CD4-positive, CD25-positive, alpha-beta regulatory T cell (primary cell): ENCODE measurements around the gene POU5F1. TPM values are rescaled to one million over a fixed set of nuclear protein-coding genes. Genes with fewer than 3 reads are reported as not detected.
A peak's percentile ranks its signal among the peaks of the same experiment; 100 is the strongest.

Experiments used
- ATAC-seq, 2 donors: fragments of 150-1000 bp; cut with Tn5 transposase; one replicate each; pipeline ENCODE4 v1.10.0; 2021; ENCODE audit warnings: low read depth in 2 of 2, moderate number of reproducible peaks in 2 of 2, moderate library complexity in 1 of 2
- DNase-seq, 3 donors: peaks; one replicate each; pipeline versions ENCODE4 v3.0.0 to v3.0.0-alpha.2; 2012 to 2022; ENCODE audit warnings: mixed read lengths in 1 of 3
- H3K27ac ChIP-seq: one replicate; pipeline ENCODE4 v1.7.0; 2013; ENCODE audit warnings: mild to moderate bottlenecking, low read length; ENCODE audit not compliant: insufficient read depth, poor library complexity, severe bottlenecking
- H3K27me3 ChIP-seq: one replicate; pipeline ENCODE4 v1.7.0; 2013; ENCODE audit warnings: low read length; ENCODE audit not compliant: control insufficient read depth, insufficient read depth
- H3K36me3 ChIP-seq: one replicate; pipeline ENCODE4 v1.7.0; 2013; ENCODE audit warnings: mild to moderate bottlenecking, low read length, moderate library complexity; ENCODE audit not compliant: control insufficient read depth, insufficient read depth
- H3K4me1 ChIP-seq: 2 replicates; pipeline ENCODE4 v1.7.0; 2013; ENCODE audit warnings: mild to moderate bottlenecking, low read length; ENCODE audit not compliant: insufficient read depth, control insufficient read depth, poor library complexity, severe bottlenecking
- H3K4me3 ChIP-seq: one replicate; pipeline ENCODE4 v1.7.0; 2013; ENCODE audit warnings: low read depth, mild to moderate bottlenecking, low read length, moderate library complexity
- H3K9me3 ChIP-seq, 2 experiments: 1 replicate in 1 of 2; 2 replicates in 1 of 2; pipeline ENCODE4 v1.7.0; 2013; ENCODE audit warnings: low read length in 2 of 2, mild to moderate bottlenecking in 1 of 2, moderate library complexity in 1 of 2; ENCODE audit not compliant: control insufficient read depth in 2 of 2
- H3K27ac Mint-ChIP-seq, 3 donors: one replicate each; pipeline ENCODE4 v1.8.0; 2020 to 2022; ENCODE audit warnings: mild to moderate bottlenecking in 3 of 3, mixed read lengths in 3 of 3, moderate library complexity in 2 of 3
- H3K27me3 Mint-ChIP-seq: one replicate; pipeline ENCODE4 v1.8.0; 2022; ENCODE audit warnings: mild to moderate bottlenecking, mixed read lengths
- H3K36me3 Mint-ChIP-seq: one replicate; pipeline ENCODE4 v1.8.0; 2020; ENCODE audit warnings: mixed read lengths
- H3K4me1 Mint-ChIP-seq, 4 donors: one replicate each; pipeline ENCODE4 v1.8.0; 2020 to 2022; ENCODE audit warnings: mixed read lengths in 4 of 4, mild to moderate bottlenecking in 1 of 4
- H3K4me3 Mint-ChIP-seq, 4 donors: one replicate each; pipeline ENCODE4 v1.8.0; 2020 to 2022; ENCODE audit warnings: mild to moderate bottlenecking in 4 of 4, mixed read lengths in 4 of 4, moderate library complexity in 3 of 4
- H3K9me3 Mint-ChIP-seq, 7 donors: one replicate each; pipeline ENCODE4 v1.8.0; 2020 to 2022; ENCODE audit warnings: mixed read lengths in 7 of 7, mild to moderate bottlenecking in 3 of 7, moderate library complexity in 2 of 7
- polyA plus RNA-seq, 4 donors: library from polyadenylated mRNA; unstranded; fragments of 300-500 nt; fragmentation: Illumina TruSeq; gene quantifications; one replicate each; pipeline ENCODE4 v1.2.3, GENCODE V29; 2021
- total RNA-seq: library from RNA; stranded (reverse); gene quantifications from one replicate; pipeline ENCODE4 v1.2.3, GENCODE V29; 2022

Gene POU5F1
- total and polyA plus RNA-seq, 5 donors from 2014 or later: 0.27 TPM; not detected in 4

- Histone ChIP-seq H3K27me3 (no peaks in the 10 kb centered on the region), H3K36me3 (no peaks in the 10 kb centered on the region), H3K9me3 (no peaks in the 10 kb centered on the region), H3K4me3 (no peak within 1 kb of the TSS), H3K4me1 (no peaks in the 10 kb centered on the region), H3K27ac (no peak within 1 kb of the TSS)
- Mint-ChIP-seq H3K4me3 (no peak within 1 kb of the TSS), H3K27ac (no peak within 1 kb of the TSS), H3K4me1 (no peaks in the 10 kb centered on the region), H3K27me3 (peaks cover 12% of the 10 kb centered on the region), H3K9me3 (peaks cover 0 to 1% (median 0%) of the 10 kb centered on the region in 7 donors), H3K36me3 (no peaks in the 10 kb centered on the region)
- DNase-seq: no peak
- ATAC-seq: no peak
Measured at GRCh38 chr6:31120151-31120915, 50.1 kb downstream of the POU5F1 start, which contains the start of gene CDSN. CDSN (minus strand) TSS chr6:31120446; CDS start chr6:31120419, 27 bp downstream.

- no peaks in the 10 kb centered on the region for H3K36me3 ChIP-seq
- H3K4me1 Mint-ChIP-seq: peaks cover 0 to 8% (median 1%) of the 10 kb centered on the region in 4 donors
- no peak for DNase-seq
- H3K9me3 Mint-ChIP-seq: peaks cover 0 to 1% (median 0%) of the 10 kb centered on the region in 7 donors
- ATAC-seq: no peak
- no peaks in the 10 kb centered on the region for H3K4me1 ChIP-seq
- no peak overlapping the region for H3K4me3 Mint-ChIP-seq
- no peak overlapping the region for H3K27ac ChIP-seq
- no peaks in the 10 kb centered on the region for H3K36me3 Mint-ChIP-seq
- H3K27ac Mint-ChIP-seq: peak overlapping the region in 1 of 3 donors; percentile 44
- no peak overlapping the region for H3K4me3 ChIP-seq
- no peaks in the 10 kb centered on the region for H3K9me3 ChIP-seq
- peaks cover 16% of the 10 kb centered on the region for H3K27me3 Mint-ChIP-seq
- H3K27me3 ChIP-seq: no peaks in the 10 kb centered on the region
Measured at GRCh38 chr6:31118178-31118577, 52.3 kb downstream of the POU5F1 start.

GRCh38 chr6:31116661-31117385 lies 53.7 kb downstream of the POU5F1 start:
- peak overlapping the region in 1 of 3 donors; percentile 26 for H3K27ac Mint-ChIP-seq
- H3K27ac ChIP-seq: no peak overlapping the region
- no peaks in the 10 kb centered on the region for H3K9me3 Mint-ChIP-seq
- H3K9me3 ChIP-seq: no peaks in the 10 kb centered on the region
- no peak for ATAC-seq
- H3K36me3 ChIP-seq: no peaks in the 10 kb centered on the region
- peaks cover 14% of the 10 kb centered on the region for H3K27me3 Mint-ChIP-seq
- H3K4me3 ChIP-seq: no peak overlapping the region
- DNase-seq: no peak
- peaks cover 0 to 8% (median 1%) of the 10 kb centered on the region in 4 donors for H3K4me1 Mint-ChIP-seq
- no peak overlapping the region for H3K4me3 Mint-ChIP-seq
- no peaks in the 10 kb centered on the region for H3K36me3 Mint-ChIP-seq
- H3K27me3 ChIP-seq: no peaks in the 10 kb centered on the region
- H3K4me1 ChIP-seq: no peaks in the 10 kb centered on the region

- H3K9me3 ChIP-seq: no peaks in the 10 kb centered on the region
- no peaks in the 10 kb centered on the region for H3K36me3 Mint-ChIP-seq
- H3K4me1 Mint-ChIP-seq: peaks cover 0 to 8% (median 1%) of the 10 kb centered on the region in 4 donors
- H3K4me3 ChIP-seq: no peak overlapping the region
- no peaks in the 10 kb centered on the region for H3K9me3 Mint-ChIP-seq
- ATAC-seq (no peak), DNase-seq (no peak)
- no peak overlapping the region for H3K27ac Mint-ChIP-seq
- H3K27me3 Mint-ChIP-seq: peaks cover 11% of the 10 kb centered on the region
- H3K27ac ChIP-seq: no peak overlapping the region
- no peaks in the 10 kb centered on the region for H3K36me3 ChIP-seq
- no peaks in the 10 kb centered on the region for H3K27me3 ChIP-seq
- no peaks in the 10 kb centered on the region for H3K4me1 ChIP-seq
- H3K4me3 Mint-ChIP-seq: no peak overlapping the region
Measured at GRCh38 chr6:31115941-31116560, 54.4 kb downstream of the POU5F1 start.

- DNase-seq (peak in 1 of 3 donors; percentile 28), ATAC-seq (peak in 1 of 2 donors; percentile 42)
- H3K27me3 Mint-ChIP-seq: peaks cover 11% of the 10 kb centered on the region
- no peak overlapping the region for H3K27ac ChIP-seq
- H3K27me3 ChIP-seq: no peaks in the 10 kb centered on the region
- H3K4me1 Mint-ChIP-seq: peaks cover 0 to 8% (median 1%) of the 10 kb centered on the region in 4 donors
- no peaks in the 10 kb centered on the region for H3K36me3 Mint-ChIP-seq
- H3K36me3 ChIP-seq: no peaks in the 10 kb centered on the region
- peak overlapping the region; percentile 50 to 77 (median 57) for H3K27ac Mint-ChIP-seq
- H3K9me3 ChIP-seq: no peaks in the 10 kb centered on the region
- no peaks in the 10 kb centered on the region for H3K4me1 ChIP-seq
- H3K4me3 Mint-ChIP-seq: no peak overlapping the region
- H3K9me3 Mint-ChIP-seq: no peaks in the 10 kb centered on the region
- no peak overlapping the region for H3K4me3 ChIP-seq
Measured at GRCh38 chr6:31114970-31115849, 55.3 kb downstream of the POU5F1 start.

GRCh38 chr6:31114541-31114878 lies 56.0 kb downstream of the POU5F1 start, which contains the start of gene PSORS1C1:
PSORS1C1 (plus strand) TSS chr6:31114800; CDS start chr6:31129633, 14,833 bp downstream.
- H3K27ac Mint-ChIP-seq: peak within 1 kb of the TSS; percentile 50 to 77 (median 57)
- peaks cover 0 to 8% (median 1%) of the 10 kb centered on the region in 4 donors for H3K4me1 Mint-ChIP-seq
- no peaks in the 10 kb centered on the region for H3K27me3 ChIP-seq
- no peak within 1 kb of the TSS for H3K27ac ChIP-seq
- DNase-seq (no peak), ATAC-seq (no peak)
- H3K27me3 Mint-ChIP-seq: peaks cover 14% of the 10 kb centered on the region
- no peak within 1 kb of the TSS for H3K4me3 Mint-ChIP-seq
- no peaks in the 10 kb centered on the region for H3K36me3 ChIP-seq
- H3K36me3 Mint-ChIP-seq: no peaks in the 10 kb centered on the region
- no peak within 1 kb of the TSS for H3K4me3 ChIP-seq
- no peaks in the 10 kb centered on the region for H3K9me3 Mint-ChIP-seq
- H3K9me3 ChIP-seq: no peaks in the 10 kb centered on the region
- no peaks in the 10 kb centered on the region for H3K4me1 ChIP-seq
